T follicular helper cell (primary cell): ENCODE results near the gene DSCAML1.

ENCODE experiments used
- DNase-seq: peaks from one replicate; pipeline ENCODE4 v3.0.0-alpha.2; 2020; ENCODE audit warnings: low read depth

Gene DSCAML1

GRCh38 chr11:117425679-117426296 lies 371.2 kb downstream of the DSCAML1 start:
- DNase-seq: no peak

- DNase-seq: no peak
These were observed 372.2 kb downstream of the DSCAML1 start for GRCh38 chr11:117424781-117425180.

DNA sequence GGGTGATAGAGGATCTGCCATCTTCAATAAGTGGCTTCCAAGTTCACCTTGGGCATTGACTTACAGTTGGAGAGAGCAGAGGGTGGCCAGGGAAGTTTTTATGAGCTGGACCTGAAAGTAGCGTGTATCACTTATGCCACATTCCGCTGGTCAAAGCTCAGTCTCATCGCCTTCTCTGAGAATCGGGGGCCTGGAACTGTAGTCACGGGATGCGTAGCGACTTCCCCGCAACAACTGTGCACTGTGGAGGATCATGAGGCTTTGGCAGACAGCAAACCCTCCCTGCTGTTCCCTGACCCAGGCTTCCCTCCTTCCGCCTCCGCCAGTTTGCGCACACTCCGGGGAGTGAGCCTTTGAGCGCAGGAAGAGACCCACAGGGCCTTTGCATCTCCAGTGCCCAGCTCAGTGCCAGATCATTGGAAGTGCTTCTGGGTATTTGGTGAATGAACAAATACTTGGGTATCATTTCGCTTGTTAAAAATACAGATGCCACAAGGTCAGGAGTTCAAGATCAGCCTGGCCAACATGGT lies 373.9 kb downstream of the DSCAML1 start:
- no peak for DNase-seq

DNA sequence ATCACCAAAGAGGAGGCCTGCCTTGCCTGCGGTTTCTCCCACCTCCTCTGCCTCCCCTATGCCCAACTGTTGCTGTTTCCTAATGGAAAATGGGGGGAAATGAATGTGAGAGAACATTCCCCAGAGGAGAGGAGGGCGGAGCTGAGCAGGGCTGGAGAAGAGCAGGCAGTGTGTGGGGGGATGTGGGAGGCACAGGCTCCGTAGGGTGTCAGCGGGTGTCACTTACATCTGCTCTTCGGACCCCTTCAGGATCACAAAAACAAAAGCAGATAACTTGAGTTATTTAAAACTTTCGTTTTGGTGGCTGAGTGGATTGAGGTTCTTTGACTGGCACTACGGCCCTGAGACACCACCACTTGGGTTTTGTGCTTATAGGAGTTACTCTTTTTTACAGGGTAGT lies 375.5 kb downstream of the DSCAML1 start:
- DNase-seq: no peak

DNA sequence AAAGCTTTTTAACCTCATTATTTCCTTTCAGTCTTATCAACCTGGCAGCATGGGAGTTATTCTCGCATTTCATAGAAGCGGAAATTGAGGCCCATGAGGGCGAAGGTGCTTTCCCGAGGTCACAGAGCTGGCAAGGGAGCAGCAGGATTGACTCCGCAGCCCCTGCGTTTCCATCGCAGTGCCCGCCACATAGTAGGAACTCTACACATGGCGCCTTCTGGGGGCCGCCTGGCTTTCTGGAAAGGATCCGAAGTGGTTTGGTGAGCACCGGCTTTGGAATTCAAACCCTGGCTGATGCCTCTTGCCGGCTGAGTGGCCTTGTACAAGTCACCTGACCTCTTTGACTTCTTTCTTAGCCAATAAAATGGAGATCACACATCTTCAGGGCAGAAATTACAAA lies 376.0 kb downstream of the DSCAML1 start:
- no peak for DNase-seq

DNA sequence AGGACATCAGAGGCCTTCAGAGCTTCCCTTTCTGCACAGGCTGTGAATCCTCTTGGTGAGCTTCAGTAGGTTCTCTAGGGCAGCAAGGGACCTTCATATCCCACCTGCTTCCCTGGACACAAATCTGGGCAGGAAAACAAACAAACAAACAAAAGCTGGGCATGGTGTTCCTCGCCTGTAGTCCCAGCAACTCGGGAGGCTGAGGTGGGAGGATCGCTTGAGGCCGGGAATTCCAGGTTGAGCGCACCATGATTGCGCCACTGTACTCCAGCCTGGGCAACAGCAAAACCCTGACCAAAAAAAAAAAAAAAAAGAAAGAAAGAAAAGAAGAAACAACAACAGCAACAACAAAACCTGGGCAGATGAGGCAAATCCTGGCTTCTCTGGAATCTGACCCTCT lies 376.4 kb downstream of the DSCAML1 start:
- no peak for DNase-seq

- no peak for DNase-seq
These were observed 376.9 kb downstream of the DSCAML1 start for GRCh38 chr11:117420143-117420485.

DNA sequence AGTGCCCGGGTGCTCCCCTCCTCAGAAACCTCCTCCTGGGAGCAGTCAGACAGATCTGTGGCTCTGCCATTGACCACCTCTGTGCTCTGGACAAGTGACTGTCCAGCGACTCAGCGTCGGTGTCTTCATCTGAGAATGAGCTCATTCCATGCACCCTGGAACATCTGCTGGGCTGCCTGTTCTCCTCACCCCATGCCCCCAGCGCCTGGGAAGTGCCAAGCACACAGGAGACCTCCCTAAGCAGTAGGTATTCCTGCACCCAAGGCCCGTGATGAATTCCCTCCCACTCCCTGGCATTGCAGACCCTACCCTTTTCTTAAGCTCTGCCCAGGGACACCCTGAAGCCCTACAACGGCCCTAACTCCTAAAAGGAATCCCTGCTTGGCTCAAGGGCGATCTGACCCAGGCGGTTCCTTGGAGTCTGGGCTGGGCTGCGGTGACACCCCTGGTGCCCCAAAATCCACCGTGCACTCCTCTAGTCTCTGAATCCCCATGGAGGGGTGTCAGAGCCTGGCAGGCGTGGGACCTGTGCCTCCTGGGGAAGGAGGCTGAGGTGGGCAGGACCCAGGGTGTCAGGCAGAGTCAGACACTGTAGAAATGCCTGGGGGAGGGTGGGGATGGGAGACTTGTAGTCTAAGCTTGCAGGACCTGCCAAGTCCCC lies 377.4 kb downstream of the DSCAML1 start:
- no peak for DNase-seq

DNA sequence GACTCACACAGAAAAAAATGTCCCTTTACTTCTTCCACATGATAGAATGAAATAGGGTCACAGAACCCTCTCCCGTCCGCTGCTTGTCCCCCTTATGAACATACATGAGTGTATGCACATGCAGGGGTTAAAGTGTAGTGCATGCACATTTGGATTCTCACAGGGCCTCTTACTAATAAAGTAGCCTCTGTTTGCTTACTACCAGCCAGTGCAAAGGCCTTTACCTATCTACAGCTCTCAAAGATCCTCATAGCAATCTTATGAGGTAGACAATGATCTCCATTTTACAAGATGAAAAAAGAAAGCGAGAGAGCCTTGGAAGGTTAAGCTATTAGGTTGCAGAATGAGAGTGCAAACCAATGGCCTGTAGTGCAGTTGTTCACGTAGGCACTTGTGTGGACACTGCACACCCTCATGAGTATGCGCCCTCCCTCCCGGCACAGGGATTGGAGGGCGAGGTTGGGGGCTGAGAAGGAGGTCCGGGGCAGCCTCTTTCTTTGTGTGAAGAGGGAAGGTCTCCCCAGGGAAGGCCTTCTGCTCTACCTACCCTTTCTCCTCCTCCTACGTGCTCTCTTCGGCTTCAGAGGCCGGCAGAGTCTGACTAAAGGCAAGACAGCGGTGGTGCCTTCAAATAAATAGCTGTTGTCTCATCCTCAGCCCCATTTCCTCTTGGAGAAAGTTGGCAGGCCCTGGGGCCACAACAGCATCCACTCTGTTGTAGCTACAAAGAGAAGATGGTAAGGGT lies 378.1 kb downstream of the DSCAML1 start:
- DNase-seq: no peak

DNA sequence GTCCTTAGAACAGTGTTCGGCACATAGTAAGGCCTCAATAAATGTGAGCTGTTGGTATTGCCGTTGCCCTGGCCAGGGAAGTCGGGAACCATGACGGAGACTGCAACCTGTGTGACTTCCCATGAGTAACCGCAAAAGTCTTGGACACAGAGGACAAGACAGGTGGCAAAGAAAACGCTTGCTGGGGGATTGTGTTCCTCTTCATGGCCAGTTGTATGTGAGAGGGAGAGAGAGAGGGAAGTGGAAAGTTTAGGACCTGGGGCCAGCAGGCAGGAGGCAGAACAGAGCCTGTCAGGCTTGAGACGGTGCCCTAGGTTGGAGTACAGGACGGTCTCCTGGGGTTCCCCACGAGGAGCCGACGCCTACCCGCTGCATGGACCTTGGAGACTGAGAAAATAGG lies 379.2 kb downstream of the DSCAML1 start:
- no peak for DNase-seq

- DNase-seq: no peak
These were observed 379.7 kb downstream of the DSCAML1 start for GRCh38 chr11:117417342-117417741.

- no peak for DNase-seq
These were observed 381.6 kb downstream of the DSCAML1 start for GRCh38 chr11:117415358-117415896.

GRCh38 chr11:117414724-117415123 lies 382.3 kb downstream of the DSCAML1 start:
- no peak for DNase-seq

DNA sequence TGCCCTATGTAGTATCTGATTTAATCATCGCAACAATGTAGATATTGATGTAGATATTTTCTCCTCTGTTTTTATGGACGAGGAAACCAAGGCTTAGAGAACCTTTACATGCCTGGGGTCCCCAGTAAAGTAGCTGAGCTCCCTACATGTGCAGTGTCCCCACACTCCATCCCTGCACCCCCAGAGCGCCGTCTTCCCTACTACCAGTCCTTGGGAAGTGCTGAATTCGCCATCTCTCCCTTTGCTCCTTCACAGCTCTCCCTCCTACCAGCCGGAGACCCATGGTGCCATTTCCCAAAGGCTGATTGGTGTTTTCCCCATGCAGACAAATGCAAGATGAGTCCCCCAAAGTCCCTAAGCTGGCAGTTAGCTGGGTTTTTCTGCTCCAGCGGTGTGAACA lies 383.4 kb downstream of the DSCAML1 start:
- DNase-seq: no peak

DNA sequence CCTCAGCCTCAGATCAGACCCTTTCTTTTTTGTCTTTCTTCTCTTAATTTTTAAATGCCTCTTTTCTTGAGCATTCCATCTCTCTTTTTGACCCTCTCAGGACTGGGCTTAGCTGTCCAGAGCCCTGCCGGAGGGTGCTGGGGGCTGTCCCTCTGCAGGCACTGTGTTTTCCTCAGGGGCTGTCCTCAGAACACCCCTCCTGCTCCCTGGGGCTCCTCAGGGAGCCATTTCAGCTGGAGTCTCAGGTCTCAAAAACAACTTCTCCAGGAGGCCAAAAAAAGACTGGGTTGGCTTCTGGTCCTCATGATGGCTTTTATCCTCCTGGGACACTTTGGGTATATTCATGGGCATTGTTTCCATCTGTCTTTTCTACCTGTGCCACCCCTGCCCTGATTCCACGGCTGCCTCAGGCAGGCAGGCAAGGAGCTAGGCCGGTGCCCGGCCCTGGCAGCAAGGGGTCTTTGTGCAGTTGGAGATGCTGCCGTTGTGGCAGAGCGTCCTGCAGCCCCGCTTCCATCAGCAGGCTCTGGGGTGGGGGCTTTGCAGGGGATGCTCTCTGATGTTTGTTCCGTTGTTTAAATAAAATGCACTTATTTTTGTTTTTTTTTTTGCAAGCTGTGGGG lies 384.3 kb downstream of the DSCAML1 start:
- DNase-seq: no peak

DNA sequence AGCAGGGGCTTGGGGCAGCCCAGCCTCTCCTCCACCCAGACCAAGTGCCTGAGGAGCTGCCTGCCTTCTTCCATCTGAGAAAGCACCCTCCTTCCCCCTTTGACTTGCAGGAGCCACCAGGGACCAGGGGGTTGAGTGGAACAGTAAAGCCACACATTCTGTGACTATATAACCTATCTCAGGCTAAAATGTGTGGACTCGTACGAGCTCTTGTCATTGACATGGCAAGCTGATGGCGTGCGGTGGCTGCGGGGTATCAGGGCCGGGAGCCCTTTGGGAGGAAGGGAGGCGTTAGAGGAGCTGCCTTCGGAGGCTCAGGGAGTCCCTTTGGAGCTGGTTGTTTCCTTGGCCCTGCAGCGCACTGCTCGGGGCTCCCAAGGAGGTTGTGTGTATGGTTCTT lies 384.8 kb downstream of the DSCAML1 start:
- DNase-seq: no peak

DNA sequence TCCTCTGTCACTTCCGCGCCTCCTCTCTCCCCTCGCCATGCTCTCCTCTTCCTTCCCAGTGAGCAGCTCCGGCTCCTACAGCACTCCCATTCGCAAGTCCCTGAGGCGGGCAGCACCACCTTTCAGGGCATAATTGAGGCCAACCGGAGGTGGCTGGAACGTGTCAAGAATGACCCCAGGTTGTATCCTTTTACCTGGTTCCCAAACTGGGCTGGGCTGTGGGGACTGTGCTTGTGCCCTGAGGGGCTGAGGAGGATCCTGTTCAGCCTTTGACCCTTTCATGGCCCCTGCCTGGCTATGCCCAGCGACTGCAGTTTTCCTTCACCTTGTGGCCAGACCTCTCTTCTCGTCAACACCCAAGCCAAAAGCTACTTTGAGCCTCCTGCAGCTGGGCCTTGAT lies 385.3 kb downstream of the DSCAML1 start:
- no peak for DNase-seq

- no peak for DNase-seq
These were observed 385.9 kb downstream of the DSCAML1 start for GRCh38 chr11:117410861-117411710.

DNA sequence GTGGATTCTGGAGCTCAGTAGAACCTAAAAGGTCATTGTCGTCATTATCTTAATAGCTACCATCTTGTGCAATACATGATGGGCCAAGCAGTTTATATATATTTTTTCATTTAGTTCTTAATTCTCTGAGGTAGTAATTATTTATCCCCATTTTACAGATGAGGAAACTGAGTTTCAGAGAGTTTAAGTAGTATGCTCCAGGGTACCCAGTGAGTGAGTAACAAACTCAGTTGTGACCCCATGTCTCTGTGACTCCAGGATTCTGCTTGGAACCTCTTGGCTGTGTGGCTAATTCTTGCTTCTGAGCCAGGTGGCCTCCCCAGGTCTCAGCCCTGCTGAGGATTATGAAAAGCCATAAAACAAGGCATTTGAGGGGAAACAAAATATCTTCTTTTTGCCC lies 386.8 kb downstream of the DSCAML1 start:
- DNase-seq: no peak

DNA sequence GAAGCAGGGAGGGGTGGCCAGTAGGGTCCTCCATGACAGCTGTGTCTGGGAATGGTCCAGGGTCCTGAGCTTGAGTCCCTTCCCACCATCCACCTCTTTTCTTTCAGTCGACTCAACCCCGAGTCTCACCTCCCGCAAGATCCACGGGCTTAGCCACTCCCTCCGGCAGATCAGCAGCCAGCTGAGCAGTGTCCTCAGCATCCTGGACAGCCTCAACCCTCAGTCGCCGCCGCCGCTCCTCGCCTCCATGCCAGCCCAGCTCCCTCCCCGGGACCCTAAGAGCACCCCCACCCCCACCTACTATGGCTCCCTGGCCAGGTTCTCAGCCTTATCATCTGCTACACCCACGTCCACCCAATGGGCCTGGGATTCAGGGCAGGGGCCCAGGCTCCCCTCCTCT lies 387.5 kb downstream of the DSCAML1 start:
- no peak for DNase-seq

- DNase-seq: no peak
These were observed 388.7 kb downstream of the DSCAML1 start for GRCh38 chr11:117408356-117408755.

DNA sequence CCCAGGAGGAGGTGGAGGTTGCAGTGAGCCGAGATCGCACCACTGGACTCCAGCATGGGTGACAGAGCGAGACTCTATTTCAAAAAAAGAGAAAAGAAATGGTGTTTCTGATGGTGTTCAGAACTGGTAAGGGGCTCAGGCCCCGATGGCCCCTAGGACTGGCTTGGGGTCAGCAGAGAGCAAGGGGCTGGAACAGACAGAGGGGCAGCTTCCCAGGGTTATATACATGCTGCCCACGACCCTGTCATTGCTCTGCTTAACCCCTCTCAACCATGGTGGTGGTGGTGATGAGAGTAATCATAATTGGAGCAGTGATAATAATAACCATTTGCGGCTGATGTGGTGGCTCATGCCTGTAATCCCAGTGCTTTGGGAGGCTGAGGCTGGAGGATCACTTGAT lies 390.0 kb downstream of the DSCAML1 start:
- no peak for DNase-seq
